GM23338 (cell line): Measurements from ENCODE around the gene OSBPL10. TPM values are rescaled to one million over a fixed set of nuclear protein-coding genes. Genes with fewer than 3 reads are reported as not detected.

Source experiments
- ATAC-seq: fragments of 200-7000 bp; cut with Tn5 transposase; 3 replicates; pipeline ENCODE4 v1.9.1; 2020
- DNase-seq: peaks from one replicate; pipeline ENCODE4 v3.0.0-alpha.2; 2015; ENCODE audit warnings: low spot score
- H2AFZ ChIP-seq: fragments of 200-600 bp; sonication (generic); 2 replicates; pipeline ENCODE4 v1.8.0; 2016; ENCODE audit warnings: antibody characterized with exemption, mild to moderate bottlenecking, moderate library complexity
- H3F3A ChIP-seq: fragments of 200-600 bp; sonication (generic); replicated peaks from 2 replicates; pipeline ENCODE4 v1.8.0; 2017; ENCODE audit warnings: antibody characterized with exemption, mixed run types, low read depth
- H3K27ac ChIP-seq: fragments of 200-600 bp; sonication (generic); 2 replicates; pipeline ENCODE4 v1.6.1; 2016; ENCODE audit warnings: low read depth
- H3K27me3 ChIP-seq: fragments of 200-600 bp; sonication (generic); 2 replicates; pipeline ENCODE4 v1.8.0; 2016; ENCODE audit warnings: mild to moderate bottlenecking, mixed run types, moderate library complexity; ENCODE audit not compliant: insufficient read depth
- H3K36me3 ChIP-seq: fragments of 200-600 bp; sonication (generic); 2 replicates; pipeline ENCODE4 v1.8.0; 2016; ENCODE audit warnings: mild to moderate bottlenecking; ENCODE audit not compliant: insufficient read depth
- H3K4me1 ChIP-seq: fragments of 200-600 bp; sonication (generic); 2 replicates; pipeline ENCODE4 v1.8.0; 2016; ENCODE audit warnings: mild to moderate bottlenecking, moderate library complexity; ENCODE audit not compliant: insufficient read depth
- H3K4me2 ChIP-seq: fragments of 200-600 bp; sonication (generic); 2 replicates; pipeline ENCODE4 v1.7.1; 2017; ENCODE audit warnings: mixed run types
- H3K4me3 ChIP-seq: fragments of 200-600 bp; sonication (generic); 2 replicates; pipeline ENCODE4 v1.6.1; 2016; ENCODE audit warnings: mixed run types
- H3K79me2 ChIP-seq: fragments of 200-600 bp; sonication (generic); replicated peaks from 2 replicates; pipeline ENCODE4 v1.8.0; 2017; ENCODE audit warnings: mild to moderate bottlenecking; ENCODE audit not compliant: insufficient read depth
- H3K9me2 ChIP-seq: fragments of 200-600 bp; sonication (generic); 2 replicates; pipeline ENCODE4 v1.8.0; 2017; ENCODE audit not compliant: insufficient read depth
- H4K20me1 ChIP-seq: fragments of 200-600 bp; sonication (generic); replicated peaks from 2 replicates; pipeline ENCODE4 v1.8.0; 2017; ENCODE audit warnings: mild to moderate bottlenecking; ENCODE audit not compliant: insufficient read depth
- H3K27ac Mint-ChIP-seq: 2 replicates; pipeline ENCODE4 v1.8.0; 2020; ENCODE audit warnings: inconsistent platforms, mild to moderate bottlenecking, moderate library complexity, mixed read lengths
- H3K27me3 Mint-ChIP-seq: 3 replicates; pipeline ENCODE4 v1.8.0; 2022; ENCODE audit warnings: low read depth, mild to moderate bottlenecking, moderate library complexity, mixed read lengths, inconsistent platforms; ENCODE audit not compliant: insufficient read depth, poor library complexity
- H3K36me3 Mint-ChIP-seq: 3 replicates; pipeline ENCODE4 v1.8.0; 2021; ENCODE audit warnings: low read depth, mild to moderate bottlenecking, inconsistent platforms, moderate library complexity, mixed read lengths
- H3K4me1 Mint-ChIP-seq: 3 replicates; pipeline ENCODE4 v1.8.0; 2020; ENCODE audit warnings: mild to moderate bottlenecking, inconsistent platforms, mixed read lengths
- H3K4me3 Mint-ChIP-seq: 3 replicates; pipeline ENCODE4 v1.8.0; 2021; ENCODE audit warnings: moderate library complexity, mild to moderate bottlenecking, inconsistent platforms, mixed read lengths
- H3K9me3 Mint-ChIP-seq: 3 replicates; pipeline ENCODE4 v1.8.0; 2020; ENCODE audit warnings: moderate library complexity, mild to moderate bottlenecking, inconsistent platforms, mixed read lengths
- CREB1 ChIP-seq: fragments of 250-450 bp; sonication (Bioruptor Pico); IDR thresholded peaks from 2 replicates; pipeline ENCODE4 v1.5.0; 2020; ENCODE audit warnings: low read depth, mild to moderate bottlenecking, moderate library complexity
- CTCF ChIP-seq, 2 experiments: fragments of 200-600 bp in 1 of 2; sonication (generic) in 1 of 2; conservative IDR thresholded peaks; 2 replicates each; pipeline versions ENCODE4 v1.5.1 to v1.6.1; 2016 to 2017; ENCODE audit warnings: antibody characterized with exemption in 2 of 2, low read depth in 2 of 2, mild to moderate bottlenecking in 2 of 2, moderate library complexity in 1 of 2
- ETS1 ChIP-seq: IDR thresholded peaks from 2 replicates; pipeline ENCODE4 v1.6.1; 2016; ENCODE audit warnings: antibody characterized with exemption
- EZH2 ChIP-seq: fragments of 200-600 bp; sonication (generic); IDR thresholded peaks from one replicate; pipeline ENCODE4 v1.8.0; 2017; ENCODE audit warnings: antibody characterized with exemption, mild to moderate bottlenecking, low read depth; ENCODE audit not compliant: unreplicated experiment
- EZH2phosphoT487 ChIP-seq: fragments of 200-600 bp; sonication (generic); IDR thresholded peaks from one replicate; pipeline ENCODE4 v1.8.1; 2018; ENCODE audit warnings: antibody characterized with exemption; ENCODE audit not compliant: unreplicated experiment
- JUNB ChIP-seq: IDR thresholded peaks from one replicate; pipeline ENCODE4 v1.6.1; 2016; ENCODE audit warnings: antibody characterized with exemption; ENCODE audit not compliant: unreplicated experiment
- NANOG ChIP-seq: IDR thresholded peaks from 2 replicates; pipeline ENCODE4 v1.6.1; 2016; ENCODE audit warnings: antibody characterized with exemption, borderline replicate concordance
- POLR2AphosphoS5 ChIP-seq: IDR thresholded peaks from 2 replicates; pipeline ENCODE4 v1.6.1; 2016; ENCODE audit warnings: antibody characterized with exemption, low read depth
- REST ChIP-seq: IDR thresholded peaks from one replicate; pipeline ENCODE4 v1.6.1; 2018; ENCODE audit warnings: antibody characterized with exemption; ENCODE audit not compliant: unreplicated experiment
- STAT1 ChIP-seq: IDR thresholded peaks from one replicate; pipeline ENCODE4 v1.6.1; 2016; ENCODE audit warnings: antibody characterized with exemption; ENCODE audit not compliant: unreplicated experiment
- ZNF114 ChIP-seq: fragments of 250-450 bp; sonication (Bioruptor Pico); IDR thresholded peaks from 2 replicates; pipeline ENCODE4 v1.5.0; 2020; ENCODE audit warnings: mild to moderate bottlenecking, moderate library complexity
- ZNF331 ChIP-seq: fragments of 250-450 bp; sonication (Bioruptor Pico); IDR thresholded peaks from 2 replicates; pipeline ENCODE4 v1.5.0; 2020; ENCODE audit warnings: low read depth, mild to moderate bottlenecking, moderate library complexity
- ZNF462 ChIP-seq: fragments of 250-450 bp; sonication (Bioruptor Pico); IDR thresholded peaks from 2 replicates; pipeline ENCODE4 v1.5.0; 2020; ENCODE audit warnings: mild to moderate bottlenecking, moderate library complexity
- polyA plus RNA-seq: library from polyadenylated mRNA; unstranded; fragments of >200 nt; fragmentation: Nextera tagmentation; extraction: Ambion mirVana; gene quantifications from 2 replicates; pipeline ENCODE4 v1.2.1, GENCODE V29; 2016
- total RNA-seq: library from RNA; depleted of rRNA; stranded (reverse); fragments of >200 nt; shearing (Covaris generic); gene quantifications from 2 replicates; pipeline ENCODE4 v1.2.3, GENCODE V29; 2014

OSBPL10 gene
- total and polyA plus RNA-seq, 2 experiments from 2014 or later: 23.8 to 149 TPM

- TF ChIP-seq REST (no peak), STAT1 (no peak), POLR2AphosphoS5 (no peak), EZH2phosphoT487 (no peak), CTCF (conservative IDR thresholded peaks at IDR 0.05; ENCODE audit: low read depth in 2 of 2) (no peak), JUNB (no peak), ZNF114 (CRISPR knock-in tag) (no peak), ETS1 (no peak), NANOG (no peak), ZNF462 (CRISPR knock-in tag) (no peak), EZH2 (no peak), CREB1 (CRISPR knock-in tag) (no peak), ZNF331 (CRISPR knock-in tag) (no peak)
- no peak overlapping the region for H2AFZ ChIP-seq
- Mint-ChIP-seq H3K27ac (no peak overlapping the region), H3K9me3 (no peaks in the 10 kb centered on the region), H3K27me3 (peaks cover 8% of the 10 kb centered on the region), H3K4me3 (no peak overlapping the region), H3K4me1 (peaks cover 26% of the 10 kb centered on the region), H3K36me3 (peaks cover 23% of the 10 kb centered on the region)
- H3K4me3 ChIP-seq: no peak overlapping the region
- peaks cover 85% of the 10 kb centered on the region for H3K79me2 ChIP-seq
- no peaks in the 10 kb centered on the region for H3F3A ChIP-seq
- no peak for ATAC-seq
- H3K36me3 ChIP-seq: no peaks in the 10 kb centered on the region
- no peak overlapping the region for H3K4me2 ChIP-seq
- peaks cover 6% of the 10 kb centered on the region; the same call in 1 of the 2 replicates for H3K4me1 ChIP-seq
- peaks cover 6% of the 10 kb centered on the region; the same call in 1 of the 2 replicates for H4K20me1 ChIP-seq
- no peaks in the 10 kb centered on the region for H3K27me3 ChIP-seq
- H3K27ac ChIP-seq: no peak overlapping the region
- no peak for DNase-seq
- H3K9me2 ChIP-seq: no peaks in the 10 kb centered on the region
Measured at GRCh38 chr3:31862666-31863279, 118.3 kb downstream of the OSBPL10 start.
